Umbilical cord (tissue), 2 donors: ENCODE data around the gene HPN. TPM values are rescaled to one million over a fixed set of nuclear protein-coding genes. Genes with fewer than 3 reads are reported as not detected.
A peak's percentile ranks its signal among the peaks of the same experiment; 100 is the strongest.
"Not testable (repeated sequence)": the region's sequence is repeated elsewhere in the genome, so short reads cannot be mapped to it uniquely, and the experiment has no call there.

Source experiments
- DNase-seq: peaks from one replicate; pipeline ENCODE4 v3.0.0-alpha.2; 2015; ENCODE audit warnings: low spot score
- total RNA-seq: library from RNA; depleted of rRNA; stranded (reverse); fragments of >200 nt; gene quantifications from one replicate; pipeline ENCODE4 v1.2.3, GENCODE V29; 2014; ENCODE audit warnings: low replicate concordance; ENCODE audit not compliant: insufficient read depth

Gene HPN
- total RNA-seq, 1 donor from 2014 or later = 0.24 TPM

GRCh38 chr19:35008891-35009341, 32.6 kb upstream of the HPN start:
- DNase-seq = no peak

GRCh38 chr19:35009424-35010415, 31.8 kb upstream of the HPN start:
- no peak for DNase-seq

- DNase-seq = no peak
Observed at GRCh38 chr19:35011091-35011689, 30.3 kb upstream of the HPN start.

- DNase-seq = no peak
Observed at GRCh38 chr19:35011737-35012682, 29.5 kb upstream of the HPN start.

GRCh38 chr19:35013041-35013819, 28.3 kb upstream of the HPN start:
- peak; percentile 69 for DNase-seq

- no peak for DNase-seq
Observed at GRCh38 chr19:35013820-35014754, 27.4 kb upstream of the HPN start.

GRCh38 chr19:35014774-35015173, 26.7 kb upstream of the HPN start:
- DNase-seq = not testable (repeated sequence)

GRCh38 chr19:35015270-35015953, 26.1 kb upstream of the HPN start:
- no peak for DNase-seq

GRCh38 chr19:35015954-35016351, 25.6 kb upstream of the HPN start:
- no peak for DNase-seq

GRCh38 chr19:35017507-35017906, 24.0 kb upstream of the HPN start:
- no peak for DNase-seq

GRCh38 chr19:35018379-35018778, 23.1 kb upstream of the HPN start:
- DNase-seq = no peak

GRCh38 chr19:35019144-35019543, 22.4 kb upstream of the HPN start:
- DNase-seq = no peak

- no peak for DNase-seq
Observed at GRCh38 chr19:35021016-35021415, 20.5 kb upstream of the HPN start.

- no peak for DNase-seq
Observed at GRCh38 chr19:35021596-35021995, 19.9 kb upstream of the HPN start.

GRCh38 chr19:35022460-35022859, 19.1 kb upstream of the HPN start:
- no peak for DNase-seq

GRCh38 chr19:35023428-35023827, 18.1 kb upstream of the HPN start:
- no peak for DNase-seq

- DNase-seq = no peak
Observed at GRCh38 chr19:35024095-35024494, 17.4 kb upstream of the HPN start.

- DNase-seq = no peak
Observed at GRCh38 chr19:35025969-35026368, 15.6 kb upstream of the HPN start.

GRCh38 chr19:35026418-35026817, 15.1 kb upstream of the HPN start:
- no peak for DNase-seq
